MG63 (cell line): ENCODE data around the gene NFATC2. TPM values are rescaled to one million over a fixed set of nuclear protein-coding genes. Genes with fewer than 3 reads are reported as not detected.

Experiments
- DNase-seq: peaks from one replicate; pipeline ENCODE4 v3.0.0-alpha.2; 2020
- H3K27me3 ChIP-seq: fragments of 250-450 bp; sonication (Bioruptor Pico); 2 replicates; pipeline ENCODE4 v1.5.1; 2020; ENCODE audit warnings: mild to moderate bottlenecking, moderate library complexity
- H3K36me3 ChIP-seq: fragments of 250-450 bp; sonication (Bioruptor Pico); 2 replicates; pipeline ENCODE4 v1.5.1; 2020; ENCODE audit warnings: mild to moderate bottlenecking, moderate library complexity
- H3K4me3 ChIP-seq: fragments of 250-450 bp; sonication (Bioruptor Pico); 2 replicates; pipeline ENCODE4 v1.5.1; 2020; ENCODE audit warnings: mild to moderate bottlenecking, moderate library complexity
- H3K9me3 ChIP-seq: fragments of 250-450 bp; sonication (Bioruptor Pico); 2 replicates; pipeline ENCODE4 v1.5.1; 2020; ENCODE audit warnings: mild to moderate bottlenecking, moderate library complexity
- total RNA-seq: library from RNA; depleted of rRNA; stranded (reverse); fragments of >200 nt; shearing (Covaris generic); gene quantifications from 2 replicates; pipeline ENCODE4 v1.2.3, GENCODE V29; 2014; ENCODE audit warnings: low replicate concordance

Gene NFATC2
- total RNA-seq, 1 experiment from 2014 or later: not detected

GRCh38 chr20:51460569-51461265 lies 81.8 kb downstream of the NFATC2 start:
- Histone ChIP-seq H3K4me3 (no peak overlapping the region), H3K9me3 (no peaks in the 10 kb centered on the region), H3K36me3 (no peaks in the 10 kb centered on the region), H3K27me3 (no peaks in the 10 kb centered on the region)
- no peak for DNase-seq

GRCh38 chr20:51460163-51460562 lies 82.4 kb downstream of the NFATC2 start:
- no peaks in the 10 kb centered on the region for H3K27me3 ChIP-seq
- H3K9me3 ChIP-seq: no peaks in the 10 kb centered on the region
- no peak for DNase-seq
- H3K36me3 ChIP-seq: no peaks in the 10 kb centered on the region
- H3K4me3 ChIP-seq: no peak overlapping the region

GRCh38 chr20:51458751-51459439 lies 83.6 kb downstream of the NFATC2 start:
- Histone ChIP-seq H3K27me3 (no peaks in the 10 kb centered on the region), H3K4me3 (no peak overlapping the region), H3K9me3 (0 out of 2 replicates have a peak, but pooled peaks cover 2% of the 10 kb centered on the region), H3K36me3 (no peaks in the 10 kb centered on the region)
- DNase-seq: no peak

GRCh38 chr20:51457533-51457932 lies 85.0 kb downstream of the NFATC2 start:
- Histone ChIP-seq H3K4me3 (no peak overlapping the region), H3K9me3 (peaks cover 2% of the 10 kb centered on the region; the same call in 1 of the 2 replicates), H3K36me3 (no peaks in the 10 kb centered on the region), H3K27me3 (no peaks in the 10 kb centered on the region)
- DNase-seq: no peak

GRCh38 chr20:51456511-51457509 lies 85.7 kb downstream of the NFATC2 start:
- H3K4me3 ChIP-seq: no peak overlapping the region
- H3K9me3 ChIP-seq: peaks cover 2% of the 10 kb centered on the region; the same call in 1 of the 2 replicates
- no peaks in the 10 kb centered on the region for H3K36me3 ChIP-seq
- no peaks in the 10 kb centered on the region for H3K27me3 ChIP-seq
- peak; percentile 96 for DNase-seq

GRCh38 chr20:51454250-51454865 lies 88.2 kb downstream of the NFATC2 start:
- H3K27me3 ChIP-seq: no peaks in the 10 kb centered on the region
- DNase-seq: no peak
- no peaks in the 10 kb centered on the region for H3K36me3 ChIP-seq
- H3K9me3 ChIP-seq: peaks cover 2% of the 10 kb centered on the region; the same call in 1 of the 2 replicates
- no peak overlapping the region for H3K4me3 ChIP-seq

- Histone ChIP-seq H3K4me3 (no peak overlapping the region), H3K9me3 (peaks cover 2% of the 10 kb centered on the region; the same call in 1 of the 2 replicates), H3K27me3 (no peaks in the 10 kb centered on the region), H3K36me3 (no peaks in the 10 kb centered on the region)
- DNase-seq: no peak
Observed at GRCh38 chr20:51452734-51453365, 89.7 kb downstream of the NFATC2 start.

GRCh38 chr20:51452091-51452613 lies 90.4 kb downstream of the NFATC2 start:
- Histone ChIP-seq H3K9me3 (peaks cover 2% of the 10 kb centered on the region; the same call in 1 of the 2 replicates), H3K36me3 (no peaks in the 10 kb centered on the region), H3K4me3 (no peak overlapping the region), H3K27me3 (no peaks in the 10 kb centered on the region)
- no peak for DNase-seq

- H3K9me3 ChIP-seq: peaks cover 2% of the 10 kb centered on the region; the same call in 1 of the 2 replicates
- H3K4me3 ChIP-seq: no peak overlapping the region
- H3K27me3 ChIP-seq: no peaks in the 10 kb centered on the region
- no peaks in the 10 kb centered on the region for H3K36me3 ChIP-seq
- no peak for DNase-seq
Observed at GRCh38 chr20:51451484-51451883, 91.0 kb downstream of the NFATC2 start.

GRCh38 chr20:51450984-51451383 lies 91.5 kb downstream of the NFATC2 start:
- peaks cover 2% of the 10 kb centered on the region; the same call in 1 of the 2 replicates for H3K9me3 ChIP-seq
- no peaks in the 10 kb centered on the region for H3K36me3 ChIP-seq
- no peak for DNase-seq
- H3K4me3 ChIP-seq: no peak overlapping the region
- no peaks in the 10 kb centered on the region for H3K27me3 ChIP-seq

- DNase-seq: peak; percentile 20
Observed at GRCh38 chr20:51450221-51450712, 92.3 kb downstream of the NFATC2 start.

GRCh38 chr20:51449498-51450220 lies 92.9 kb downstream of the NFATC2 start:
- Histone ChIP-seq H3K27me3 (no peaks in the 10 kb centered on the region), H3K36me3 (no peaks in the 10 kb centered on the region), H3K9me3 (peaks cover 2% of the 10 kb centered on the region; the same call in 1 of the 2 replicates), H3K4me3 (no peak overlapping the region)
- DNase-seq: no peak

More at GRCh38 chr20:51450221-51450712, 92.3 kb downstream of the NFATC2 start:
- no peaks in the 10 kb centered on the region for H3K36me3 ChIP-seq
- no peaks in the 10 kb centered on the region for H3K27me3 ChIP-seq
- peaks cover 2% of the 10 kb centered on the region; the same call in 1 of the 2 replicates for H3K9me3 ChIP-seq
- H3K4me3 ChIP-seq: no peak overlapping the region

- Histone ChIP-seq H3K9me3 (no peaks in the 10 kb centered on the region), H3K36me3 (no peaks in the 10 kb centered on the region), H3K4me3 (no peak overlapping the region), H3K27me3 (no peaks in the 10 kb centered on the region)
- no peak for DNase-seq
Observed at GRCh38 chr20:51447765-51448148, 94.8 kb downstream of the NFATC2 start.

GRCh38 chr20:51447097-51447764 lies 95.3 kb downstream of the NFATC2 start:
- Histone ChIP-seq H3K36me3 (no peaks in the 10 kb centered on the region), H3K27me3 (no peaks in the 10 kb centered on the region), H3K9me3 (no peaks in the 10 kb centered on the region), H3K4me3 (no peak overlapping the region)
- peak; percentile 94 for DNase-seq
